Activated effector memory CD4-positive, alpha-beta T cell treated with Interleukin-2 at 50 U/mL for 16 hours (primary cell): ENCODE results near the gene TMEM184B.
A peak's percentile ranks its signal among the peaks of the same experiment; 100 is the strongest.

Experiments
- DNase-seq: peaks from one replicate; pipeline ENCODE4 v3.0.0-alpha.2; 2020

TMEM184B gene

GRCh38 chr22:38175206-38176118 is 97.3 kb downstream of the TMEM184B start:
- no peak for DNase-seq

GRCh38 chr22:38174626-38175025 is 98.2 kb downstream of the TMEM184B start:
- no peak for DNase-seq

- DNase-seq: no peak
Observed at GRCh38 chr22:38173641-38173906, 99.2 kb downstream of the TMEM184B start.

- peak; percentile 10 for DNase-seq
Observed at GRCh38 chr22:38172832-38173640, 99.8 kb downstream of the TMEM184B start.

GRCh38 chr22:38171927-38172831 is 100.6 kb downstream of the TMEM184B start:
- DNase-seq: no peak

GRCh38 chr22:38170469-38170868 is 102.3 kb downstream of the TMEM184B start:
- DNase-seq: no peak
